ENCODE results near the gene ZRANB3. TPM values are rescaled to one million over a fixed set of nuclear protein-coding genes. Genes with fewer than 3 reads are reported as not detected.

ZRANB3 gene
- total and polyA plus RNA-seq, 10 of the 15 experiments (the other 5 are each of a cell fraction or from before 2014, with no cell fraction given): 5.6 to 11.4 (median 9.9) TPM

DNA sequence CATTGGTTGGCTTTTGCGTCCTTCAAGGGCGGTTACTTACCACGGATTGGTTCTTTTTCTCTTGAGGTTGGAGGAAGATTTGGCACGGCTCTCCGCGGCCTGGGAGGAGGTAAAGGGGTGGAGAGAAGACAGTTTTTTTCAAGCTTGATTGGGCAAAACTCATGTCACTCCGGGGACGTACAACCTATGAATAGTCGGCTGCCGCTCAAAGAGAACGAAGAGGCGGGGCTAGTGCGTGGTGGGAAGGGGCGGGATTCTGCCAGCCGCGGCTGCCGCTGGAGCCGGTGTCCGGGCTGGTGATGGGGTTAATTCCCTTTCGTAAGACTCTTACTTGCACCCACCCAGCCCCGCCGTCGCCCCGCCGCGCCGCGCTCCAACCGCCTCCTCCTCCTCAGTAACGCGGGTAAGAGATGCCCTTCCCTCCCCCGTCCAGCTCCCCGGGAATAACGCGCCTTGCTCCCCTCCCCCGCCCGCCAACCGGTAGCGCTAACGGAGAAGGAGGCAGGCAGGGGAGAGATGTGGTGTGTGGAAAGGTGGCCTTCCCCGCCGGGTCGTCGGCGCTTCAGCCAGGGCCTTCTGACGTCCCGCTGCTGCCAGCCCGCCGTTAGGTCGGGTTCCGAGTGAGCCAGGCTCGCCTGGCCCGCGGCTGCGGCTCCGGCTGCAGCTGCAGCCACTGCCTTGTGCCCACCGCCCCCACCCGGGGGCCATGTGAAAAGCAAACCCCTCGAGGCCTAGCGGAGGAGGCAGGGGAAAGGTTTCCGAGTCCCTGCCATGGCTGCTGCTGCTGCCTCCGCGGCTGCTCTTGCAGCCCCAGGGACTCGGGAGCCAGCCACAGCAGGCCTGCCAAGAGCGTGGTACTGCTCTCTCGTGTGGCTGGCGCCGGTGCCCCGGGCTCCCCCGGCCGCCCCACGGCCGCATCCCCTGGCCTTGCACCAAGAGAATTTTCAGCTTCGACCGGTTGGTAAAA, 496 bp upstream of the ZRANB3 start, which contains the start of gene R3HDM1 (continued):
- TF ChIP-seq CEBPZ (IDR thresholded peaks at IDR 0.05; ENCODE audit: low read depth, low read length): peak; percentile 85
- TF ChIP-seq GATAD2B (conservative IDR thresholded peaks at IDR 0.05; ENCODE audit: low read depth): peak; percentile 76
- TF ChIP-seq ASH2L (IDR thresholded peaks at IDR 0.05; ENCODE audit: borderline replicate concordance, low read depth): peak; percentile 96

- RAD21 ChIA-PET (ENCODE audit: unreplicated experiment): no interaction called here
- DNase-seq (ENCODE audit: low read depth, low spot score) (no peak), FAIRE-seq (no peak), ATAC-seq (no peak)
- Histone ChIP-seq H3K4me3 (no peak overlapping the region), H3K4me1 (ENCODE audit: control insufficient read depth, insufficient read depth, low read length) (peaks cover 3% of the 10 kb centered on the region; the same call in 1 of the 2 replicates), H3K27ac (ENCODE audit: control insufficient read depth, insufficient read depth) (no peak overlapping the region), H3K9me3 (replicated peaks; ENCODE audit: control insufficient read depth, insufficient read depth, low read length) (no peaks in the 10 kb centered on the region), H3K79me2 (ENCODE audit: control insufficient read depth, insufficient read depth, low read length) (peaks cover 34% of the 10 kb centered on the region), H4K20me1 (ENCODE audit: control insufficient read depth, insufficient read depth) (no peaks in the 10 kb centered on the region), H3K36me3 (ENCODE audit: control insufficient read depth in 2 of 2, insufficient read depth in 2 of 2, low read length in 1 of 2) (no peaks in the 10 kb centered on the region), H3K4me2 (ENCODE audit: control insufficient read depth, insufficient read depth) (peak overlapping the region; percentile 80; the same call in 1 of the 2 replicates), H2AFZ (ENCODE audit: control insufficient read depth, low read depth, low read length) (no peak overlapping the region), H3K9ac (ENCODE audit: control insufficient read depth, insufficient read depth, low read length) (no peak overlapping the region), H3K27me3 (replicated peaks in 1 of 2; ENCODE audit: control insufficient read depth in 2 of 2, insufficient read depth in 2 of 2, low read length in 1 of 2) (no peaks in the 10 kb centered on the region)
- no TSS peak for BruUV-seq (replicated peaks)
- in situ Hi-C loops (cut with MboI) (no loop called here), intact Hi-C loops (cut with micrococcal nuclease; ENCODE audit: unreplicated experiment) (no loop called here)
- SMC1A ChIA-PET (ENCODE audit: uncharacterized antibody, unreplicated experiment): no interaction called here
- POLR2A ChIA-PET: no interaction called here
- CTCF ChIA-PET: interaction anchor here (0.6 to 0.9 kb wide), 4 partner anchors 9 to 859 kb away, joined by 3 read pairs; no protein-coding TSS in a partner anchor
- WGBS (ENCODE audit: insufficient coverage, insufficient replicate concordance, low lambda C conversion rate, missing lambda C conversion rate): 96% methylated on average over 3 of the region's 3 CpGs
- TF ChIP-seq CHD1 (IDR thresholded peaks at IDR 0.05; ENCODE audit: low read depth, low read length) (no peak), BACH1 (IDR thresholded peaks at IDR 0.05; ENCODE audit: borderline replicate concordance) (no peak), FOS (IDR thresholded peaks at IDR 0.05; ENCODE audit: borderline replicate concordance, extremely low read depth, insufficient read length) (no peak), JUNB (IDR thresholded peaks at IDR 0.05) (no peak), NFIC (IDR thresholded peaks at IDR 0.05; ENCODE audit: low read depth, low read length) (no peak), SMC3 (IDR thresholded peaks at IDR 0.05; ENCODE audit: borderline replicate concordance, low read length) (no peak), BMI1 (IDR thresholded peaks at IDR 0.05; ENCODE audit: borderline replicate concordance) (no peak), PML (IDR thresholded peaks at IDR 0.05; ENCODE audit: low read length) (no peak), ZZZ3 (IDR thresholded peaks at IDR 0.05; ENCODE audit: control insufficient read depth, insufficient read length, low read depth) (no peak), NFXL1 (IDR thresholded peaks at IDR 0.05; ENCODE audit: borderline replicate concordance) (no peak)
- TF ChIP-seq, protein P1, sequence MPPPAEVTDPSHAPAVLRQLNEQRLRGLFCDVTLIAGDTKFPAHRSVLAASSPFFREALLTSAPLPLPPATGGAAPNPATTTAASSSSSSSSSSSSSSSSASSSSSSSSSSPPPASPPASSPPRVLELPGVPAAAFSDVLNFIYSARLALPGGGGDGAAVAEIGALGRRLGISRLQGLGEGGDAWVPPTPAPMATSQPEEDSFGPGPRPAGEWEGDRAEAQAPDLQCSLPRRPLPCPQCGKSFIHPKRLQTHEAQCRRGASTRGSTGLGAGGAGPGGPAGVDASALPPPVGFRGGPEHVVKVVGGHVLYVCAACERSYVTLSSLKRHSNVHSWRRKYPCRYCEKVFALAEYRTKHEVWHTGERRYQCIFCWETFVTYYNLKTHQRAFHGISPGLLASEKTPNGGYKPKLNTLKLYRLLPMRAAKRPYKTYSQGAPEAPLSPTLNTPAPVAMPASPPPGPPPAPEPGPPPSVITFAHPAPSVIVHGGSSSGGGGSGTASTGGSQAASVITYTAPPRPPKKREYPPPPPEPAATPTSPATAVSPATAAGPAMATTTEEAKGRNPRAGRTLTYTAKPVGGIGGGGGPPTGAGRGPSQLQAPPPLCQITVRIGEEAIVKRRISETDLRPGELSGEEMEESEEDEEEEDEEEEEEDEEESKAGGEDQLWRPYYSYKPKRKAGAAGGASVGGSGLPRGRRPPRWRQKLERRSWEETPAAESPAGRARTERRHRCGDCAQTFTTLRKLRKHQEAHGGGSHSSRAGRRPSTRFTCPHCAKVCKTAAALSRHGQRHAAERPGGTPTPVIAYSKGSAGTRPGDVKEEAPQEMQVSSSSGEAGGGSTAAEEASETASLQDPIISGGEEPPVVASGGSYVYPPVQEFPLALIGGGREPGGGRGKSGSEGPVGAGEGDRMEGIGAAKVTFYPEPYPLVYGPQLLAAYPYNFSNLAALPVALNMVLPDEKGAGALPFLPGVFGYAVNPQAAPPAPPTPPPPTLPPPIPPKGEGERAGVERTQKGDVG (CRISPR knock-in tag; IDR thresholded peaks at IDR 0.05): no peak
- TF ChIP-seq, protein P2, sequence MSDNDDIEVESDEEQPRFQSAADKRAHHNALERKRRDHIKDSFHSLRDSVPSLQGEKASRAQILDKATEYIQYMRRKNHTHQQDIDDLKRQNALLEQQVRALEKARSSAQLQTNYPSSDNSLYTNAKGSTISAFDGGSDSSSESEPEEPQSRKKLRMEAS (IDR thresholded peaks at IDR 0.05; ENCODE audit: low read depth, low read length): no peak
These were observed 3.0 kb downstream of the ZRANB3 start for GRCh38 chr2:135528006-135528405.

Data from GM12878 (cell line).